ENCODE results near the gene KIAA1671. TPM values are rescaled to one million over a fixed set of nuclear protein-coding genes. Genes with fewer than 3 reads are reported as not detected.

Gene KIAA1671
- polyA plus RNA-seq, 3 donors: not detected

DNA sequence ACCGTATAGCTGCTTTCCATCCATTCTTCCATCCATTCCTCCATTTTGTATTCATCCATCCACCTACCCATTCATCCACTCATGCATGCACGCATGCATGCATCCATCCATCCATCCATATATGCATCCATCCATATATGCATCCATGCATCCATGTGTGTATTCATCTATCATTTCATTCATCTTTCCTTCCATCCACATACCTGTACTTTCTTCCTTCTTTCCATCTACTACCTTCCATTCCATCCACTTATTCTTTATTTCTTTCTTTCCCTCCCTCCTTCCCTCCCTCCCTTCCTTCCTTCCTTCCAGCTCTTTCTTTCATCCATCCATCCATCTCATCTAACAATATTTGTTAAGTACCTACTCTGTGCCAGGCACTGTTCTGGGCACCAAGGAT, 19.9 kb downstream of the KIAA1671 start:
- no peaks in the 10 kb centered on the region for H3K79me2 ChIP-seq (ENCODE audit: insufficient read depth, low read length)
- Mint-ChIP-seq H3K4me3 (no peak overlapping the region), H3K36me3 (no peaks in the 10 kb centered on the region), H3K27me3 (ENCODE audit: low read depth in 3 of 3) (peaks cover 0 to 4% (median 0%) of the 10 kb centered on the region in 3 donors), H3K27ac (no peak overlapping the region), H3K9me3 (no peaks in the 10 kb centered on the region), H3K4me1 (no peaks in the 10 kb centered on the region)
- no peak overlapping the region for H3K4me3 ChIP-seq (replicated peaks in 1 of 3; ENCODE audit: low read depth in 2 of 3, low read length in 3 of 3)
- DNase-seq: no peak
- intact Hi-C loops (cut with micrococcal nuclease): no loop called here
- no peaks in the 10 kb centered on the region for H4K20me1 ChIP-seq (ENCODE audit: insufficient read depth, low read length)
- H3K27me3 ChIP-seq (ENCODE audit: control insufficient read depth in 2 of 2, insufficient read depth in 2 of 2, low read length in 2 of 2): no peaks in the 10 kb centered on the region
- H2AFZ ChIP-seq (ENCODE audit: insufficient read depth, low read depth, low read length, poor library complexity, severe bottlenecking): no peak overlapping the region
- no peak overlapping the region for H3K27ac ChIP-seq (ENCODE audit: low read depth in 1 of 2, low read length in 2 of 2)
- TF ChIP-seq, protein P1, sequence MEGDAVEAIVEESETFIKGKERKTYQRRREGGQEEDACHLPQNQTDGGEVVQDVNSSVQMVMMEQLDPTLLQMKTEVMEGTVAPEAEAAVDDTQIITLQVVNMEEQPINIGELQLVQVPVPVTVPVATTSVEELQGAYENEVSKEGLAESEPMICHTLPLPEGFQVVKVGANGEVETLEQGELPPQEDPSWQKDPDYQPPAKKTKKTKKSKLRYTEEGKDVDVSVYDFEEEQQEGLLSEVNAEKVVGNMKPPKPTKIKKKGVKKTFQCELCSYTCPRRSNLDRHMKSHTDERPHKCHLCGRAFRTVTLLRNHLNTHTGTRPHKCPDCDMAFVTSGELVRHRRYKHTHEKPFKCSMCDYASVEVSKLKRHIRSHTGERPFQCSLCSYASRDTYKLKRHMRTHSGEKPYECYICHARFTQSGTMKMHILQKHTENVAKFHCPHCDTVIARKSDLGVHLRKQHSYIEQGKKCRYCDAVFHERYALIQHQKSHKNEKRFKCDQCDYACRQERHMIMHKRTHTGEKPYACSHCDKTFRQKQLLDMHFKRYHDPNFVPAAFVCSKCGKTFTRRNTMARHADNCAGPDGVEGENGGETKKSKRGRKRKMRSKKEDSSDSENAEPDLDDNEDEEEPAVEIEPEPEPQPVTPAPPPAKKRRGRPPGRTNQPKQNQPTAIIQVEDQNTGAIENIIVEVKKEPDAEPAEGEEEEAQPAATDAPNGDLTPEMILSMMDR (IDR thresholded peaks at IDR 0.05): no peak
- H3K9me3 ChIP-seq (replicated peaks in 1 of 2; ENCODE audit: control insufficient read depth in 1 of 2, insufficient read depth in 1 of 2, low read length in 2 of 2): no peaks in the 10 kb centered on the region
- H3K4me1 ChIP-seq (ENCODE audit: control insufficient read depth in 1 of 2, insufficient read depth in 2 of 2, low read length in 2 of 2): no peaks in the 10 kb centered on the region
- H3K4me2 ChIP-seq (replicated peaks; ENCODE audit: extremely low read depth, low read length, poor library complexity, severe bottlenecking): no peak overlapping the region
- no peaks in the 10 kb centered on the region for H3K36me3 ChIP-seq (replicated peaks in 1 of 2; ENCODE audit: control insufficient read depth in 1 of 2, insufficient read depth in 2 of 2, low read length in 2 of 2)
- 96% methylated on average over 2 of the region's 2 CpGs for WGBS (ENCODE audit: insufficient coverage)
- H3K9ac ChIP-seq (ENCODE audit: insufficient read depth, low read length, poor library complexity, severe bottlenecking): no peak overlapping the region

DNA sequence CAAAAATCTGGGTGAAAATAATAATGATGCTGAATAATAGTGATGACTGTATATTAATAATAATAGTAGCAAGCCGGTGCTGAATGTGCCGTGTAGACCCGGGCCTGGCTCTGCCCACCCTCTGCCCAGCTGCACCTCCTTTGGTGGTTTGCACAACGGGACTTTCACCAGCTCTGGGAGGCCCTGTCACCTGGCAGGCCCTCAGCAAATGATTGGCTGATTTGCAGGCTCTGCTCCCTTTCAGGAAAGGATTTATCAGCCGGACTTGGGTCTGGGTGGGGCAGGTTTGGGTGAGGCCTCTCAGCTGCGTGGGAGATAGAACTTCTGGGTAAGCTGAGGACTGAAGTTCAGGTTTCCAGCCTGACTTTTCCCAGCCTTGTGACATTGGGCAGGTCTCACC, 21.4 kb downstream of the KIAA1671 start:
- intact Hi-C loops (cut with micrococcal nuclease): no loop called here
- Histone ChIP-seq H3K4me1 (ENCODE audit: control insufficient read depth in 1 of 2, insufficient read depth in 2 of 2, low read length in 2 of 2) (no peaks in the 10 kb centered on the region), H3K27ac (ENCODE audit: low read depth in 1 of 2, low read length in 2 of 2) (no peak overlapping the region), H4K20me1 (ENCODE audit: insufficient read depth, low read length) (no peaks in the 10 kb centered on the region), H3K9ac (ENCODE audit: insufficient read depth, low read length, poor library complexity, severe bottlenecking) (no peak overlapping the region), H3K9me3 (replicated peaks in 1 of 2; ENCODE audit: control insufficient read depth in 1 of 2, insufficient read depth in 1 of 2, low read length in 2 of 2) (no peaks in the 10 kb centered on the region), H3K79me2 (ENCODE audit: insufficient read depth, low read length) (no peaks in the 10 kb centered on the region), H3K36me3 (replicated peaks in 1 of 2; ENCODE audit: control insufficient read depth in 1 of 2, insufficient read depth in 2 of 2, low read length in 2 of 2) (no peaks in the 10 kb centered on the region), H3K4me3 (replicated peaks in 1 of 3; ENCODE audit: low read depth in 2 of 3, low read length in 3 of 3) (no peak overlapping the region), H2AFZ (ENCODE audit: insufficient read depth, low read depth, low read length, poor library complexity, severe bottlenecking) (no peak overlapping the region), H3K4me2 (replicated peaks; ENCODE audit: extremely low read depth, low read length, poor library complexity, severe bottlenecking) (no peak overlapping the region), H3K27me3 (ENCODE audit: control insufficient read depth in 2 of 2, insufficient read depth in 2 of 2, low read length in 2 of 2) (no peaks in the 10 kb centered on the region)
- no peaks in the 10 kb centered on the region for H3K36me3 Mint-ChIP-seq
- H3K9me3 Mint-ChIP-seq: no peaks in the 10 kb centered on the region
- peaks cover 0 to 4% (median 0%) of the 10 kb centered on the region in 3 donors for H3K27me3 Mint-ChIP-seq (ENCODE audit: low read depth in 3 of 3)
- no peak overlapping the region for H3K27ac Mint-ChIP-seq
- DNase-seq: no peak
- WGBS (ENCODE audit: insufficient coverage): 83% methylated on average over 4 of the region's 6 CpGs
- H3K4me1 Mint-ChIP-seq: no peaks in the 10 kb centered on the region
- TF ChIP-seq, protein P1 (IDR thresholded peaks at IDR 0.05): no peak
- no peak overlapping the region for H3K4me3 Mint-ChIP-seq

Data from CD14-positive monocyte (primary cell).